ENCODE results near the gene SLC22A23. TPM values are rescaled to one million over a fixed set of nuclear protein-coding genes. Genes with fewer than 3 reads are reported as not detected.

The SLC22A23 gene
- total and polyA plus RNA-seq, 2 of the 4 experiments (the other 2 are of a cell fraction), result 0.72 to 1.6 TPM

DNA sequence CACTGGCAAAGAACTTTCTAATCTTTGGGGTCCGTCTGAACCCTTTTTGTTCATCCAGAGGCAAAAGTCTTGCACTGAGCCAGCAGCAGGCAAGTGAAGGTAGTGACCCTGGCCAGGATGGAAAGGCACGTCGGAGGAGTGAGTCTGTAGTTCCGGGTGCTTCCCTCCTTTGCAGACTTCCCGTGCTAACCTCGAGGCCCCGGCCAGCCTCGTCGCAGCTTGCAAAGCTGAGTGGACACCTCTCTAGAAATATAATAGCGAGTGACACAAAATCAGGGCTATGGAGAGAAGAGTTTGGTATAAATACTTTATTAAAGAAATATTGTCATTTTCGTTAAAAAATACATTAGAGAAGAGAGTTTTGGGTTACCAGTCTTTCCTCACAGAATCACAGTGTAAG, 188.2 kb downstream of the SLC22A23 start:
- peaks cover 28 to 51% of the 10 kb centered on the region in 2 experiments for H3K79me1 ChIP-seq (ENCODE audit: low read depth in 1 of 2, low read length in 2 of 2)
- dilution Hi-C loops (cut with HindIII; ENCODE audit: low sequenced_read_pairs, unreplicated experiment) (no loop called here), in situ Hi-C loops (cut with MboI; ENCODE audit: low sequenced_read_pairs) (no loop called here), intact Hi-C loops (cut with micrococcal nuclease) (no loop called here)
- CTCF ChIA-PET, result no interaction called here
- no peak overlapping the region for H3K4me2 ChIP-seq (ENCODE audit: low read depth, low read length)
- H3K9me1 ChIP-seq (ENCODE audit: insufficient read depth, low read length), result peaks cover 7% of the 10 kb centered on the region; the same call in 1 of the 2 replicates
- TF ChIP-seq CHD1 (IDR thresholded peaks at IDR 0.05; ENCODE audit: low read depth, low read length) (no peak), RFX5 (IDR thresholded peaks at IDR 0.05; ENCODE audit: low read depth, low read length) (no peak)
- no TSS peak for BruUV-seq (replicated peaks)
- no peak for ATAC-seq (ENCODE audit: low read depth)
- H3K9ac ChIP-seq (ENCODE audit: low read depth, low read length), result no peak overlapping the region
- WGBS, 2 experiments (ENCODE audit: extremely low coverage in 2 of 2, insufficient read length in 1 of 2), result 92% methylated on average over 1 of the region's 11 CpGs; no CpG with 5 or more reads in 1 of the 2 experiments
- no peak overlapping the region for H2AFZ ChIP-seq (replicated peaks; ENCODE audit: low read length, poor library complexity)
- no peaks in the 10 kb centered on the region for H3K27me3 ChIP-seq (ENCODE audit: control insufficient read depth, insufficient read depth, low read length)
- H3K4me3 ChIP-seq (ENCODE audit: insufficient read depth, low read depth, low read length), result no peak overlapping the region
- no peak overlapping the region for H2BK5ac ChIP-seq (ENCODE audit: low read depth, low read length, poor library complexity, severe bottlenecking)
- no peak overlapping the region for H4K91ac ChIP-seq (ENCODE audit: insufficient read depth, low read depth, low read length)
- H3K36me3 ChIP-seq (ENCODE audit: control insufficient read depth, insufficient read depth, low read length), result peaks cover 36% of the 10 kb centered on the region
- no peaks in the 10 kb centered on the region for H3K9me3 ChIP-seq (ENCODE audit: control insufficient read depth, insufficient read depth, low read length)
- no peak overlapping the region for H2BK20ac ChIP-seq (ENCODE audit: low read depth, low read length)
- no peak overlapping the region for H3K14ac ChIP-seq (replicated peaks; ENCODE audit: low read depth, low read length)
- H3K23ac ChIP-seq (ENCODE audit: low read depth, low read length), result no peak overlapping the region
- H3K4me1 ChIP-seq (ENCODE audit: control insufficient read depth, insufficient read depth, low read length), result peaks cover 8% of the 10 kb centered on the region; the same call in 1 of the 2 replicates
- H3K56ac ChIP-seq (ENCODE audit: extremely low read depth, insufficient read depth, low read length), result no peak overlapping the region
- no peak overlapping the region for H2AK9ac ChIP-seq (replicated peaks; ENCODE audit: low read depth, low read length, poor library complexity)
- no peak overlapping the region for H3K4ac ChIP-seq (ENCODE audit: low read depth, low read length)
- no peak overlapping the region for H4K8ac ChIP-seq (ENCODE audit: low read depth in 2 of 2, low read length in 2 of 2)
- no peak overlapping the region for H2BK15ac ChIP-seq (ENCODE audit: low read depth, low read length)
- H2AK5ac ChIP-seq (ENCODE audit: low read depth, low read length), result no peak overlapping the region
- no peak overlapping the region for H3K18ac ChIP-seq (ENCODE audit: low read depth, low read length)
- H2BK120ac ChIP-seq (ENCODE audit: low read depth, low read length), result no peak overlapping the region
- H4K20me1 ChIP-seq (ENCODE audit: insufficient read depth, low read length), result peaks cover 8% of the 10 kb centered on the region
- no peak overlapping the region for H4K5ac ChIP-seq (ENCODE audit: low read depth, low read length)
- no peak for DNase-seq
- H3K27ac ChIP-seq (ENCODE audit: insufficient read depth, low read length), result no peak overlapping the region
- POLR2A ChIA-PET (ENCODE audit: unreplicated experiment), result no interaction called here
